ENCODE data around the gene LMO1. TPM values are rescaled to one million over a fixed set of nuclear protein-coding genes. Genes with fewer than 3 reads are reported as not detected.

Gene LMO1
- total RNA-seq, 1 donor from 2014 or later: not detected

DNA sequence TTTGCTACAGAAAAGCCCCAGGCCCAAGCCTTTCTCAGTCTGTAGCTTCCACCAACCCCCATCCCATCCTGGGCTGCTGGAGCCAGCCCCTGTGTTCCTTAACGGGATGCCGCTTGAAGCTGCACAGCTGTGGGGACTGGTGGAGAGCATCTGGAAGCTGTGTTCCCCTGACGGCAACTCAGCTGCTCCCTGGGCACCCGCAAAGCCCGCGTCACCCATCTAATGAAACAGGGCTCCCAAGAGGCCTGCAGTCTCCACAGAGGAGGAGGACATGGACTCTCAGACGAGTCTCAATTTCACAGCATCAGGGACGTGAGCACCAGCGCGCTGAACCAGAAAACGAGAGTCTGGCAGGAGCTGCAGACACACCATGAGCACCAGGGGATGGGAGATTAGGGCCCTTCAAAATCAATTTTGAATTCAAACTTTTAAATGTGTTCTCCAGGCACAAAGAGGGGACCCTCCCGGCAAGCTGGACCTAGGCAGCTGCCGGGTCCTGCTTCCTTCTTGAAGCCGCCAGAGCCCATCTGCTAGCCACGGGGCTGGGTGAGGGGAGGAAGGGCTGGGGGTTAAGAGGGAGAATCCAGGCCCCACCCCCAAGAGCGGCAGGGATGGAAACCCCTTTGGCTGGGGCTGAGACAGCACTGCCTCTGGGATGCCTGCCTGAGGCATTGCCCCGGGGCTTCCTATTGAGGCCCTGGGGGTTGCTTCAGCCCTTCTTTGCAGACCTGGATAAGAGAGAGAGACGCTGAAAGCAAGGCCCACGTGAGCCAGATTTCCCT is 21.0 kb downstream of the LMO1 start:
- no peak for DNase-seq (ENCODE audit: low spot score)

- no peak for DNase-seq (ENCODE audit: low spot score)
These were observed 21.6 kb downstream of the LMO1 start for GRCh38 chr11:8242118-8242475.

- no peak for DNase-seq (ENCODE audit: low spot score)
These were observed 22.1 kb downstream of the LMO1 start for GRCh38 chr11:8241373-8242117.

GRCh38 chr11:8239536-8240228 is 24.0 kb downstream of the LMO1 start:
- no peak for DNase-seq (ENCODE audit: low spot score)

- no peak for DNase-seq (ENCODE audit: low spot score)
These were observed 24.6 kb downstream of the LMO1 start for GRCh38 chr11:8239040-8239439.

GRCh38 chr11:8237453-8237852 is 26.2 kb downstream of the LMO1 start:
- DNase-seq (ENCODE audit: low spot score): no peak

DNA sequence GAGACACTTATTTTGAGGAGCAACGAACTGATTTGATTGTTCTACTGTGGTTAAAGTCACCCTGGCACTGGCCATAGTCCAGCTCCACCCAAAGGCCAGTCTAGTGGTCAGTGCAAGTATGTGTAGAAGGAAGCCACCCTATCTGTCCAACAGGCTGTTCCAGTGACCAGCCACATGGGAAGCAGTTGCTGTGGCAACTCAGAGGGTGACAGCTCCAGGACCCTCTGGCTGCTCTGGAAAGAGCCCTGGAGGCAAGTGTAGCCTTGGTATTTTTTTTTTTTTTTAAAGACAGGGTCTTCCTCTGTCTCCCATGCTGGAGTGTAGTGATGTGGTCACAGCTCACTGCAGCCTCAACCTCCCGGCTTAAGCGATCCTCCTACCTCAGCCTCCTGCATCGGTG is 27.8 kb downstream of the LMO1 start:
- DNase-seq (ENCODE audit: low spot score): no peak

DNA sequence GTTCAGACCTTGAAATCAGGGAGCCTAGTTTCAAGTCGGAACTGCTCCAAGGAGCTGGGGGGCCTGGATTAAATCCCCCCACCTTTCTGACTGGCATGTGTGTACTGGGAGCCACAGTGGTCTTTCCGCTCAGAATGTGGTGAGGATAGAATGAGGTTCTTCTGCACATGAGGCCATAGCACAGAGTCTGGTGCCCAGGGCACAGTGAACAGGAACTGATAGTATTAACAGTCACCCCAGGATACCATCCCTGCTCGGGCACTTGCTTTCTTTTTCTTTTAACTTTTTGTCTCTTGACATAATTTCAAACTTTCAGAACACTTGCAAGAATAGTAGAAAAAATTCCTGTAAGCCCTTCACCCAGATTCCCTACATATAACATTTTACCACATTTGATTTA is 28.8 kb downstream of the LMO1 start:
- no peak for DNase-seq (ENCODE audit: low spot score)

- DNase-seq (ENCODE audit: low spot score): no peak
These were observed 29.3 kb downstream of the LMO1 start for GRCh38 chr11:8234425-8234821.

- DNase-seq (ENCODE audit: low spot score): no peak
These were observed 29.8 kb downstream of the LMO1 start for GRCh38 chr11:8233691-8234424.

DNA sequence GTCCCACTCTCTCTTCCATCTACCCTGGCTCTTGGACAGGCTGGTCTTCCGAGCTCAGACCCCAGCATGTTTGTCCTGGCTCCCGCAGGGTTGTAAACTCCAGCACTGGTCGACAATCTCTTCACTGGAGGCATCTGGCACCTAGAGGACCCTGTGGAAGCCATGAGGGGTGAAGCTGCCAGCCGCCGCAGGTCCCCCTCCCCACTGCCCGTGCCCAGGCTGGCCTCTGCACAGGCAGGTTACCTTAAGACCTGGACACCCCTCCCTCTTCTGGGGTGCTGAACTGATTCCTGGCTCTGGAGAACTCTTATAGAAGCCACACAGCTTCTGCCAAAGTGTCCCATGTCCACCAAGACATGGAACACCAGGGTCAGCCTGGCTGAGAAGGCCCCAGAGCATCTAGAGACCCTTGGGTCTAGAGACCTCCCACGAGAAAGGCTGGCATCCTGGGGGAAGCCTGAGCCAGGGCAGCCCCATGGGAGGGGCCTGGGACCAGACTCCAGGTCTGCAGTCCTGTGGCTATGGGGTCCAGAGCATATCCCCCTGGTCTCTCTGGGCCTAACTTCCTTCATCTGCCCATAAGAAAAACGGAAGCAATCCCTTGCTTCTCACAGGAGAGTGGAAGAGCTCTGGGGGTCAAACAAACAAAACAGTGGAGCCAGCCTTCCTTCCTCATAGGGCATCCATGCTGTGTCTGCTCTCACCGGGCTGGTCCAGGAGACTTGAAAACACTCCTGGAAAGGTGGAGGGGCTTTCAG is 30.6 kb downstream of the LMO1 start:
- no peak for DNase-seq (ENCODE audit: low spot score)

DNA sequence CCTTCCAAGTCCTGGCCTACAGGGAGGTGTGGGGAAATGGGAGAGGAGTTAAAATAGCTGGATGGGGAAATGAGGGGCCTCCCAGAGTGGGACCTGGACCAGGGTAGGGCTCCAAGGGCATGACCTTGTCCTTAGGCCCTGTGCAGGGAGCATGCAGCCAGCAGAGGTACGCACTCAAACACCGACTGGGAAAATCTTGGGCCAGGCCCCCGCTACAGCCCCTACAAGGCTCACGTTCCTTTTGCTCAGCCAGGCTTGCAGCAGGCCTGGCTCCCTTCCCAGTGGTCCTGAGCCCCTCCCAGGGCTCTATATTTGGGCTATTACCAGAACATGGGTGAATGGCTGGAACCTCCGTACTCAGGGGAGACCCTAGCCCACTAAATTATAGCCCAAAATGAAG is 31.3 kb downstream of the LMO1 start:
- DNase-seq (ENCODE audit: low spot score): no peak

DNA sequence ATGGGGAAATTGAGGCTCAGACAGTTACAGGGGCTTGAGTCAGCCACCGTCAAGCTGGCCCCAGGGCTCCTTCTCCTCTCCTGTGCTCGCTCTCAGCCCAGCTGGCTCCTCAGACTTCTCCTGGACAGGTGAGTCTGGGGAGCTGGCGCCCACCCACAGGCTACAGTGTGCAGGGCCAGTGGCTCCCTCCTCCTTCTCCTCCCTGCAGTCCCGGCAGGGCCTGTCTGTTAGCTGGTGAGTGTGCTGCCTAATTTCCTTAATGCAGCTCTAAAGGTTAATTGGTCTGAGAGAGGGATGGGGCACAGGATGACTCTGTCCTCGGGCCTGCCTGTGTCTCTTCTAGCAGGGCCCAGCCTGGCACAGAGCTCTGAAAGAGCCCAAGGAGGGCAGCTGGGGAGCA is 31.7 kb downstream of the LMO1 start:
- no peak for DNase-seq (ENCODE audit: low spot score)

DNA sequence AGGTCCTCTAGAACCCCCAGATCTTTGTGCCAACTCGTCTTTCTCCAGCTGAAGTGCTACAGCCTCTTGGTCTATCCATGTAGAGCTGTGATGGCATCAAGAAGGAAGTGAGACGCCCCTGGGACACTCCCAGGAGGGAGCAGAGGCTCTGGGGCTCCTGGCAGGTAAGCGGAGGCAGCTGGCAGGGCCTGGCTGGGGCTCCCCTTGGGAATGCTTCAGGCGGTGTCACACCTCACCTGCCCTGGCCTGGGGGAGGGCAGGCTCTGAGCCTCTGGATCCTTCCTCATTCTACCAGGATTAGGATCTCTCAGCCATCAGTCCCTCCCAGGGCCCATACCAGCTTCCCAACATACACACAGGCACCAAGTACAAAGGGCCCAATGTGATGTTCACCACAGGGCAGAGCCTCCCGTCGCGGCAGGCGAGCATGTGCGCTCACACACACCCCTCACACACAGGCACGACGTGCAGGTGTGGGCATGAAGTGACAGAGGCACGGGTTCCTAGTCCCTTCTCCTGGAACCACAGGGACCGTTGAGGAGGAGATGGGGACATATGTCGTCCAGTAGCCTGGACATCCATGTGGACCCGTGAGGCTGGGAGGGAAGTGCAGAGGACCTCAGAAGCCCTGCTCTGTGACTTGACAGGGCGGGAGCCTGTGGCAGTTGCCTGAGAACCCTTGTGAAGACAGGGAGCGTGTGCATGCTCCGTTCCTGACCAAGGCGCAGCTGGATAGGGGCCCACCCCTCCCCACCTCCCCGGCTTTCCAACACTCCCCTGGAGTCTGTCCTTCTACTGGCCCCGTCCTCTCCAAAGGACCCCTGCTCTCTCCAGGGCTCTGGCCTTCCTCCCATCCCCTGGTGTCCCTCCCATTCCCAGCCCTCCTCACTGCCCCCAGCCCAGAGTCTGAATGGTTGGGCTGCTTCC is 32.5 kb downstream of the LMO1 start:
- DNase-seq (ENCODE audit: low spot score): no peak

DNA sequence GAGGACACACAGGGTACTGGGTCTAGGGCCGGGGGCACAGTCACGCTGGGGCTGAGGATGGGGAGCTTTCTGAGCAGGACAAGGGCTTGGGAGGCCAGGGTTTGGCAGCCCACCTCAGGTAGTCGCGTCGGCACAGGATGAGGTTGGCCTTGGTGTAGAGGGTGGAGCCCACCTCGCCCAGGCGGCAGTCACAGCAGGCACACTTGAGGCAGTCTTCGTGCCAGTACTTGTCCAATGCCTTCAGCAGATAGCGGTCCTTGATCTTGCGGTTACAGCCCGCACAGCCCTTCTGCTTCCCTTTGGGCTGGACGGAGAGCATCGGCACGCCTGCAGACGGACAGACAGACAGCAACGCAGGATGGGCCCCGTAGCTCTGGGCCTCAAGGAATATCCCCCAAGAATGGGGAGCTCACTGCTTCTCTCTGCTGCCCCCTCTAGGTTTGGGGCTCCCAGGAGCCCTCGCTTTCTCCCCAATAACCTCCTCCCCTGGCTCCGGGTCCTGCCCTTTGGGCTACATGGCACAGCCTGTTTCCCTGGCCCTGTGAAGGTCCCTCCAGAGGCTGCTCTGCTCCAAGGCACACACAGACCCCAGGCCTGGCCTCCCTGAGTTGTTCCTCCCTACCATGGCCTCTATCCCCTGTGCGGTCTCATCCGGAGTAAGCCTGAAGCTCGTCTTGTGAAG is 33.4 kb downstream of the LMO1 start:
- DNase-seq (ENCODE audit: low spot score): no peak

DNA sequence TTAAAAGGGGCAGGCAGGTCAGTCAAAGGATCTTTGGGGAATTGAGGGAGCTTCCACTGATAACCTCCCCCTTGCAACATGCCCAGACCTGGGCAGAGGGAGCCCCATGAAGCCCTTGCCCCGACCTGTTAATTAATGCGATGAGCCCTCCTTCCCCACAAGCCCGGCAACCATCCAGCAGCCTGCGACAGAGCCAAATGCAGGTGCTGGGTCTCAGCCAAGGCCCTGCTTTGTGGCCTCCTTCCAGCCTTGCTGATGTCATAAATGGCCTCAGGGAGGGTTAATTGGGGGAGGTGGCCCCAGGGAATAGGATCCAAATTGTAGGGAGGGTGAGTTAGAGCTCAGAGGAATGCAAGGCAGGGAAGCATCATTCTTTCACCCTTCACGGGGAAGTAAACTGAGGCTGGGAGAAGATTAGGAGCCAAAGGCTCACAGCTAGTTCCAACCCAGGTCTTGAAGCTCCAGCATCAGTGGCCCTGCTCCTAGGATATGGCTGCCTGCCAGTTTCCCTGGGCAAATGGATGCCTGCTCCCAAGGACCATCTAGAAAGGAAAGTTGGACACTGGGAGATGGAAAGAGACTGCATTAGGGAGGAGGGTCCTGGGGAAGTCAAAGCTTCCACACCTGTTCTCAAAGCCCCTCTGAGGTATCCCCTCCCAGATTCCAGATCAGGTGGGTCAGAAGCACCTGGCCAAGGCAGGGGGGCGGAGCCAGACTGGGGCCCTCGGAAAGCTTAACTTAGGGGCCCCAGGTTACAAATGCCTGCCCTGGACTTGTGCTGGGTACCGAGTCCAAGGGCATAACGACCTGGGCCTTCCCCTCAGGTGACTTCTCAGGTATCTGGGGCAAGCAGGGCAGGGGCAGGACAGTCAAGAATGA is 34.1 kb downstream of the LMO1 start:
- DNase-seq (ENCODE audit: low spot score): no peak

- no peak for DNase-seq (ENCODE audit: low spot score)
These were observed 35.4 kb downstream of the LMO1 start for GRCh38 chr11:8228231-8228630.

Data from mucosa of gallbladder (tissue), 1 donor.